NCI-H146 treated with DMSO at 0.1 percent for 48 hours (cell line): ENCODE results near the gene GPX2.

Experiments used
- DNase-seq: peaks from one replicate; lab custom pipeline; 2025; ENCODE audit not compliant: unreplicated experiment; lab: John Stamatoyannopoulos, UW

GPX2 gene

DNA sequence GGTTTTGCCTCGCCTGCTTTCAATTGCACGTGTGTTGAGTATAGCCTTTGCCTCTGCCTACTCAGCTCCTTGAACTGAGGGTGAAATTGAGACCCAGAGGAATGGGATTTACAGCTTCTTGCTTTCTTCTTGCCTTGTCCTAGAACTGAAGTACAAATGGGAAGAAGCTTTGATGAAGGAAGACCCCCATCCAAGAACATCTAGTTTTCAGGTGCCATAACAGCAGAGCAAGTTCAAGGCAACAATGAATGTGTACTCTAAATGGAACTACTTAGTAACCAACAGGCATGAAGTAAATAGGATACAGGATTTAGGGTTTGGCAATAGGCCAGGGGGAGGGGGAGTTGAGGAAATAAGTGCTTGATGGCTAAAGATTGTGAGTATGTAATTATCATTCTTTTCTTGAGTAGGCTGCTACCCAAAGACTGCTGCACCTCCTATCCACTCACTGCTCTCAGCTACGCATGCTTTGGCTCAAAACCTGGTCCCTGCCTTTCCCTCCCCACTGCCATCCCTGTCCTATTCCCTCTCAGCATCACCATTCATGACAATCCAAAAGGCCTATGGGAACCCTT lies 2.1 kb downstream of the GPX2 start:
- no peak for DNase-seq

DNA sequence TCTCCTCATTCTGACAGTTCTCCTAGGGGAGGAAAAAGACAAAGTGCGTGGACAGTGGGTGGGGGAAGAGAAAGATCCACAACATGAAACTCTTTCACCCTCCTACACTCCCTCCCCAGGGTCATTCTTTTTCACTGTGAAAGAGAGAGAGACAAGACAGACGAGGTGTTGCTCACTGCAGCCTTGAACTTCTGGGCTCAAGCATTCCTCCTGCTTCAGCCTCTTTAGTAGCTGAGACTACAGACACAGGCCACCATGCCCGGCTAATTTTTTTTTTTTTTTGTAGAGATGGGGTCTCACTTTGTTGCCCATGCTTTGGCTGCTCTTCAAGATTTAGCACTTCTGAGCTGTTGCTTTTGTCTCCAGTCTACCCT lies 2.7 kb downstream of the GPX2 start:
- no peak for DNase-seq

DNA sequence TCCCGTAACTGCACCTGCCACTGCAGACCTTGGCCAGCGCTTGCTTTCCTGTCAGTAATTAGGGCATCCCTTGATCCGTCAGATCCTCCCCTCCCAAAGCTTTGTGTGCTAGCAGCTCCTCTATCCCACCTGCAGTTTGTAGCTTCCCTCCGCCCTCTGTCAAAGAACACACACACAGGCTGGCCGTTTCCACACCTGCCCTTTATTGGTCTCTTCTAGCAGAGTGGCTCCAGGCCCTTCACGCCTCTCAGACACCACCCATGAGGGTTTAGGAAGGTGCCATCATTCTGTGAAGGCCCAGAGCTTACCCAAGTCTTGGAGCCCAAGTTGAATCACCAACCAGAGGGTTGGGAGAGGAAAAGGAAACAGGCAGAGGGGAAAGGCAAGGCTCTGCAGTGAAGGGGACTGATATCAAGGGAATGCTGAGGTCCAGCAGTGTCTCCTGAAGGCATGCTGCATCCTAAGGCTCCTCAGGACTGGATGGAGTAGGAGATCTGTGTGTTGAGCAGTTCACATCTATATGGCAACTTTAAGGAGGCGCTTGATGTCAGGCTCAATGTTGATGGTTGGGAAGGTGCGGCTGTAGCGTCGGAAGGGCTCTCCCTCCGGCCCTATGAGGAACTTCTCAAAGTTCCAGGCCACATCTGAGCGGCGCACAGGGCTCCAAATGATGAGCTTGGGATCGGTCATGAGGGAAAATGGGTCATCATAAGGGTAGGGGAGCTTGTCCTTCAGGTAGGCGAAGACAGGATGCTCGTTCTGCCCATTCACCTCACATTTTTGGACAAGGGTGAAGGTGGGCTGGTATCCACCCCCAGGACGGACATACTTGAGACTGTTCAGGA lies 3.4 kb downstream of the GPX2 start:
- peak; percentile 74 for DNase-seq

DNA sequence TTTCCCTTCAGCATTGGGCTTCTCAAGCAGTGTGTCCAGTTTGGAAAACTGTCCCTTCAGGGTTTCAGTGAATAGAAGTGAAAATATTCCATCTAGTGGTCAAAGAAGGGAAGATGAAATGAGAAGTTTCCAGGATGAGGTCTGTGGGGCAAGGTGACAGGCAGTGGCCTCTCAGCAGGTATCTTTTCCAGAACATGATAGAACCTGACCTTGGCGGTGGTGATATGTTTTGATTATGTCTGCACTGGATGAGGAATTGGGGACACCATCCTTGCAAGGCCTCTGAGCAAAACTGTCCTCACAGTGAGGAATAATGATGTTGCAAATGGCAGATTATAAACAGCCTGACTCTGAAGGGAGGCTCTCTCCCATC lies 4.7 kb downstream of the GPX2 start:
- peak; percentile 4 for DNase-seq

DNA sequence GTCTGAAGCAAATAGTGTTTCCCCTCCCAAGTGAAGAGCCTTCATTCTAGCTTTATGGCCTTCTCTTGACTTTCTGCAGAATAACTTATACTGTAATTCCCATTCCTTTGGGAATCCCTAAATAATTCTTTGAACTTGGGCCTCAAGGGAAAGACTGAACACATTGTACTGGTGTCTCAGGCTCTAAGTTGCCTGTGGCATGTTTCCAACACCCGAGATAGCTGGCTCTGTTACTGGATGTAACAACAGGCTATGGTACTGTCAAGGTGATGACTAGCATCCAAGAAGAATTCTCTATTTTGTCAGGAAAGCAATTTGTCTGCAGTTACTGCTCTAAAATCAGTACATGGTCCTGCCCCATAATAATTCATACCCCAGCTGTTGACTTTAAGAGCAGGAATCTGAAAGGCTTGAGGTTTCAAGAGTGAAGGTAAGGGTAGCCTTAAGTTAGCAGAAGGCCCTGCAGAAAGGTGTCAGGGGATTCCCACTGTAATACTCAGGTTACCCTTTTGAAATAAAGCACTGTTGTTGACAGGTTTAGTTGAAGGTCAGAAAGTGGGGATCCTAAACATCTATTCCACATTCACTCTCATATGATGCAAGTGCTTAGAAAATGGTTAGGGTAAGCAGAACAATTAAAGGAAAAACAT lies 5.2 kb downstream of the GPX2 start:
- no peak for DNase-seq

DNA sequence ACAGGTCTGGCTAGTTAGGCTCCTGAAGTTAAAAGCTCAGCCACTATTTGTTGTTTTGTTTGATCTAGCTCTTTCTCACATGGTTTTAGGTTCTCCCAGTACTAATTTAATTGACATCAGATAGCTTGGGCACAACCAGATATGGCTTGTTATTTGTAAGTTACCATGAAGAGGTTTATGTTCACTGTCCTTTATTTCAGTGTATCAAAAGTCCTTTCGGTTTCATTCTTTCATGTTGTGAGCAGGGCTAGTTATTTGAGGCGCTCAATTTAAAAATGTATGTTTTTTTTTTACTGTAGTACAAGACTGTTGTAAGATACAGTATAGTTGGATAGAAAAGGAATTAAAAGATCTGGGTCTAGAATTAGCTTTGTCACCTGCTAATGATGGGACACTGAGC lies 7.0 kb downstream of the GPX2 start:
- no peak for DNase-seq

DNA sequence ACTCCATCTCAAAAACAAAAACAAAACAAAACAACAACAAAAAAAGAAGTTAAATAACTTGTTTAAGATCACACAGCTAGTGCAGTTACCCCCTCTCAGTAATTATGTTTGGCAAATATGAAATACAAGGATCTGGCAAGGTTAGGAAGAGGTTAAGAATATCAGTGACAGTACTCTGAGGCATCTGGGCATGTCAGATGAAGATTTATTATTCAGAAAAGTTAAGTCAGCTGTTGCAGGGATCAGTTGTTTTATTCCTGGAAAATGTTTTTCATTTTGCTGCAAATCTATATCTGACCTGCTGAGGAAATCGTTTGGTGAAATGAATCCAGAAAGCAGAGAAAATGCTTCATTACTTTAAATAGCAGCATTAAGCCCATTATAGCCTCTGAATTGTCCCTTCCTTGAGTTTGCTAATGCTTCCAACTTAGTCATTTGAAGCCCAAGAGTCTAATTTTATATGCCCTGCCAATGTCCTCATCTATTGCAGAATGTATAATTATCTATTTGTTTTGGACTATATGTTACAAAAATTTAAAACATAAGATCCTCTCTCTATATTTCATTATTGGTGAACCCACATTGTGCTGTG lies 8.1 kb downstream of the GPX2 start:
- no peak for DNase-seq

DNA sequence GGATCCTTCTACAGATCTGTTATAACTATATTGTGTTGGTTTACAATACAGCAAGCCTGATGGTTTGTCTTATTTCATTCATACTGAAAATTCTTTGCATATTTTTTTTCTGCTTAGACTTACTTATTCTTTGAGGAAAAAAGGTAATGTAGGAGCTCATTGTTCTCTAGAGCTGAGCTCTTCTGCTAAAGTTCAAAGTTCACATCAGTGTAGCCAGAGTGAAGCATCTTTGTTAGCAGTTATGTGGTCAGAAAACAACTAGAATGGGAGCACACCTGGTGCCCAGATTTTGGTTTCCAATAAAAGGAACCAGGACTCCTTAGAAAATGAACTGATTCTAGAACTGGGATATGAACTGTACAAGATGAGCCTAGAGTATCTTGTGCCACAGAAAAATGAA lies 10.3 kb downstream of the GPX2 start:
- DNase-seq = no peak

DNA sequence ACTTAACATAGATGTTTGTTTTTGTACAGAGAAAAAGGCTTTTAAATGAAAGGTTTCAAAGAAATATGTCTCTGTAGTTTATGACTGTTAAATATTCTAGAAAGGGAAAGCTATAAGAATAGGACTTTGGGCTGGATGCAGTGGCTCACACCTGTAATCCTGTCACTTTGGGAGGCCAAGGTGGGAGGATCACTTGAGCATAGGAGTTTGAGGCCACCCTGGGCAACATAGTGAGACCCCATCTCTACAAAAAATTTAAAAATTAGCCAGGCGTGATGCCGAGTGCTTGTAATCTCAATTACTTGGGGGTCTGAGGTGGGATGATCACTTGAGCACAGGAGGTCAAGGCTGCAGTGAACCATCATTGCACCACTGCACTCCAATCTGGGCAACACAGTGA lies 11.4 kb downstream of the GPX2 start:
- no peak for DNase-seq

DNA sequence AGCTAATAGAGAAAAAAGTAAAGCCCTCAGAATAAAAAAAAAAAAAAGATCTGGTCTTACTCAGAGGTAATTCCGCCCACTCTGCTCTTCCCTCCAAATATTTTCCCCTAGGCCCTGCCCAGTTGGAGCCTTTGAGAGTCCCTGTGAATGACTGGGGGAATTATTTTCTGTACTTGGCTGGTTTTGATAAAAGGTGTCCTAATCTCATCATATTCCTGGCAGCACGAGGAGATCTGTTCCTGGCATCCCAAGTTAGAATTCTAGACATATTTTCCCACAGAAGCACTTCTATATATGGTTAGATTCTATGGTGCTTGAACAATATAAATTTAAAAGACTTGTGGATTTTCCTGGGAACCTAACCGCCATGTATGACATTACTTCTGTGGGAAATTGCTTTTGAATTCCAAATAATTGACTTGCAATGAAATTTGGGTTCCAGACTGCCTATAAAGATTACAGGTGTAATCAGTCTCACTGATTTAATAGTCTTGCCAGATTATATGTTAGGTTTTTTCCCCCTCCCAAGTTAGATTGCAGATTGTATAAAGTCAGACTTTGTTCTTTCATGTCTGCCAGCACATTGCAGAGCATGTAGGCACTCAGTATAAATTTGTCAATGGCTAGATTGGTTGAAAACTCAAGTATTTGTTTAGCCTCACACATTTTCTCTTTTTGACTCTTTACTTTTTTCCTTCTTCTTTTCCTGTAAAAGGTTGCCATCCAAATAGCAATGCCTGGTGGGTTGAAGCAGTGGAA lies 12.3 kb downstream of the GPX2 start:
- no peak for DNase-seq

DNA sequence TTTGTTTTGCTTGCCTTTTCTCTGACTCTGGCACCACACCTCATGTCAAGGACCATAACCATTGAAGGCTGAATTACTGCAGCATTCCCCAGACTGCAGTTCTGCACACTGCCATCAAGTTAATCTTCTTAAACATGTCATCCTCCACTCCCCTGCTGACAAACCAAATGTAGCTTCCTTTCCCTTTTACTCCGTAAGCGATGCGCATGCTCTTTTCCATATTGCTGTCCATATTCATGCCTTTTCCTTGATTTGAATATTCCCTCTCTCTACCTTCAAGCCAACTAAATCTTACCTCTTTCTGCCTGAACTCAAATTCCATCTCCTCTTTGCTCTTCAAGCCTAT lies 13.6 kb downstream of the GPX2 start:
- DNase-seq = no peak

DNA sequence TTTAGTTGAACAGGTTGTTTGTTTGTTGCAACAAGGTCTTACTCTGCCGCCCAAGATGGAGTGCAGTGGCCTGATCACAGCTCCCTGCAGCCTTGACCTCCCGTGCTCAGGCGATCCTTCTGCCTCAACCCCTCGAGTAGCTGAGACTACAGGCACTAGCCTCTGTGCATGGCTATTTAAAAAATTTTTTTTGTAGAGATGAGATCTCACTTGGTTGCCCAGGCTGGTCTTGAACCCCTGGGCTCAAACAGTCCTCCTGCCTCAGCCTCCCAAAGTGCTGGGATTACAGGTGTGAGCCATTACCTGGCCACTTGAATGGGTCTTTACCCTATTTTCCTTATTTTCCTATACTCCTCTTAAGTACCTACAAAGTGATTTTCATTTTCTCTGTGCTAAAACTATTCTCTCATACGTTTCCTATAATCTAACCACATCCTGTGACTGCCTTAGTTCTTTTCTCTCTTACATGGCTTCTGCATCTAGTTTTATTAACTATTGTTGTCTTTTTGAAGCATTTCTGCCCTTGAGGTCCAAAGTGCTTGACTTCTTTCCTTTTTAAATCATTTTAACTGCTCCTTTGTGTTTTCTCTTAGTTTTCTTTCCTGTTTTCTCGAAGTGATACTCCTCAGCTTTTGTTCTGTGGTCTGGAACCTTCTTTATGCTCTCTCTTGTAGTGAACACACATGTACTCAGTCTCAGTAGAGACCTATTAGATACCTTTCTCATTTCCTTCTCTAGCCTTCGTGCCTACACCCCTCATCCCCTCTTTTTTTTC lies 14.1 kb downstream of the GPX2 start:
- no peak for DNase-seq

DNA sequence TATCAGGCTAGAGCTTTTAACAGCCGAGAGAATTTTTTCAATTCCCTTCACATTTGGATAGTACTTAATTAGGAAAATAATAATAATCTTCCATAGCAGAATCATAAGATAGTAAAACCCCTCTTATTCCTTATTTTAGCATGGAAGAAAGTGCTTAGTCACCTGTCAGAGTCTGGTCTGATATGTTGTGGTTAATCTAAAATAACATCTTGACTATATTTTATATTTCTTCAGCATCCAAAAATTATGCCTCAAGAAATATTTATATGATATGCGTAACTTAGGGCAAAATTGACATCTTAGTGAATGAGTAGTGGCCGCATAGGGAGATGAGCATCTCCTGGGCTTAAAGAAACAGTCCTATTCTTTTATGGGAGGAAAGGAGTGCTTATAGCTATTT lies 15.5 kb downstream of the GPX2 start:
- no peak for DNase-seq

DNA sequence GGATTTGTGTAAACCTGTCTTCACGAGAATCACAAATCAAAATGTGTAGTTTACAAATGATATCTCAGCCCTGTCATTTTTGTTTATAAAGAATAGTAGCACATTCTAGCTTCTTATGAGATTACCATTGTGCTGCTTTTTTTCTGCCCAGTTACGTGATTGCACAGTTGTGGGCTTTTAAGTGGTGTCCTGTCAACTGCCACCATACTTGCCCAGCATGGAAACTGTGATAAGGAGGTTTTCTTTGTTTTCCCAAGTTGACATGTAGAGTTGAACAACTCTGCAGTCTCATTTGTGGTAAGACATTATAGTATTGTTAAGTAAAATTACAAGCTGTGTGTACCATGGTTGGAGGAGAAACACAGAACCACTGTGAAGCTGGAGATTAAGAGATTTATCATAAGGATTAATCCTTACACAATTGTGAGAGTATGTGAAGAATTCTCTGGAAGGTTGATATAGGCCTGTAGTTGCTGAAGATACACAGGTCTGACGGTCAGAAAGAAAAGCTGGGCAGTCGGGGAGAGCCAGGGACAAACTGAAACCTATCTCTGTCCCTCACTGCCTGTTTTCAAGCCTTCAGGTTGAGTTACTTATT lies 16.0 kb downstream of the GPX2 start:
- no peak for DNase-seq

DNA sequence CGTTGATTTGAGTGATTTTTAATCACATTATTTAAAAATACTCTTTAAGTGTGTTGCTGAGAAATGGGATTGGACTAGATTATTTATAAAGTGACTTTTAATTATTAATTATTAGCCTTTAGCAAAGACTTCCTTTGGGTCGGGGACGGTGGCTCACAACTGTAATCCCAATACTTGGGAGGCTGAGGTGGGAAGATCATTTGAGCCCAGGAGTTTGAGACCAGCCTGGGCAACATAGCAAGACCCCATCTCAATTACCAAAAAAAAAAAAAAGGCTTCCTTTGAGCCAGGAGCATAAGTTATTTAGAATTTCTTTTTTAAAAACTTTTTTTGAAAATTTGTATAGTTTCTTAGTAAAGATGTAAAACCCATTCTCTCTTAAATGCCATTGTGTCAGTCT lies 19.5 kb downstream of the GPX2 start:
- DNase-seq = no peak

DNA sequence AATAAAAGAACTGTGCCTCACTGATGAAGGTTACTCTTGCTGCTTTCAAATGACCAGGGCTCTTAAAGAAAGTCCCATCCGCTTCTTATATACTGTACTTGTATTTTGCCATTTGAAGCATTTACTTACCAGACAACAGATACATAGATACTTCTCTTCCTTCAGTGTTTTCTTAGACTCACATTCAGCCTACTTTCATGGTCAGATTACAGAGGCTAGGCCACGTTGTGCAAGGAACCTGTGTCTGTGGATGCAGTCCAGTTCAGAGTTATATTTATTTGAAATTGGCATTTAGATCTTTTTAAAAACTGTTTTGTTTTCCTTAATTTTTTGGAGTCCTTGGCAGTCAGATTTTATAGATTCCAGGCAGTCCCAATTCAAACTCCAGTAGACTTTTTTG lies 22.1 kb downstream of the GPX2 start:
- no peak for DNase-seq

DNA sequence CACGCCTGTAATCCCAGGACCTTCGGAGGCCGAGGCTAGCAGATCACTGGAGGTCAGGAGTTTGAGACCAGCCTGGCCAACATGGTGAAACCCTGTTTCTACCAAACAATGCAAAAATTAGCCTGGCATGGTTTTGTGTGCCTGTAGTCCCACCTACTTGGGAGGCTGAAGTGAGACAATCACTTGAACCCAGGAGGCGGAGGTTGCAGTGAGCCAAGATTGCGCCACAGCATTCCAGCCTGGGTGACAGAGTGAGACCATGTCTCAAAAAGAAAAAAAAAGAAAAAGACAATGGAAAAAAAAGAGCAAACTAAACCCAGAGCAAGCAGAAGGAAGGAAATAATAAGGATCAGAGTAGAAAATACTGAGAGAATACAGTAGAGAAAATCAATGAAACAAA lies 22.9 kb downstream of the GPX2 start:
- no peak for DNase-seq

DNA sequence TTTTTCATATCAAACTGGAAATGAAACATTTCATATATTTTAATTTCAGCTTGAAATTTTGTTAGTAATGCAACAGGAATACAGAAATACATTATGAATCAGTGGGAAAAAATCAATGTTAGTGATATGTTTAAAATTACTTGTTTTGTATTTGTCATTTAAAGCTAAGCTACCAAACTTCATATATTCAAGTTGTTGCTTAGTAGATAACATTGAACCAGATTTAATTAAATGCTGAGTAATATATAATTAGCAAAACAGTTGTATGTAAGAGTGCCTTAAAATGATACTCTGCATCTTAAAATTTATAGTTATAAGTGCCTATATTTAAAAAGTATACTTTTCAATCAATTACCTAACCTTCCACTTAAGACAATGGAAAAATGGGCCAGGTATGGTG lies 23.3 kb downstream of the GPX2 start:
- DNase-seq = no peak

DNA sequence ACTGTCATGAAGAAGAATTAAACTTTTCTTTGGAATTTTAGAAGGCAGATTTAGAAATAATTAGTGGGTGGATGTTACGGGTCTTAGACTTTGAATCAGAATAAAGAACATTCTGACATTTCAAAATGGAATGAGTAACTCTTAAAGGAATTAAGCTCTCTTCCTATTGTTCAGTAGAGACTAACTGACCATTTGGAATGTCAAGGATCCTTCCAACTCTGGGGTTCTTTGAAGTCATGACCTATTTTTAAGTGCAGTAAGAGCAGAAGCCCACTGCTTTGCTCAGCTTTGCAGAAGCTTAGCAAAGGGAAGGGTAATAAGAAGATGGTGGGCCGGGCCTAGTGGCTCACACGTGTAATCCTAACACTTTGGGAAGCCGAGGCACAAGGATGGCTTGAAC lies 24.3 kb downstream of the GPX2 start:
- DNase-seq = no peak

DNA sequence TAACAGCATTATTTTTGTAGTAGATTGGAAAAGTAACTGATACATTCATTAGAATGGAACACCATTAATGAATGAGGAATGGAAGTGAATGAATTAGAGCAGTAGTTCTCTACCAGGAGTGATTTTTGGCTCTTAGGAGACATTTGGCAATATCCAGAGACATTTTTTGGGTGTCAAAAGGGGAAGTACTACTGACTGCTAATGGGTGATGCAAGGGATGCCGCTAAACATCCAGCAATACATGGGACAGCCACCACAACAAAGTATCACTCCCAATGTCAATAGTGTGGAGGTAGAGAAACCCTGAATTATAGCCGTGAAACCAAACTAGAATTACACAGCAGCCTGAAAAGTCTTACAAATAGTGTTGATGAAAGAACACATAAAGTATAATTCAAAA lies 26.7 kb downstream of the GPX2 start:
- no peak for DNase-seq
